Fibroblast of lung (primary cell): ENCODE measurements around the gene XPNPEP3. TPM values are rescaled to one million over a fixed set of nuclear protein-coding genes. Genes with fewer than 3 reads are reported as not detected.

Source experiments
- DNase-seq, 2 donors: peaks; one replicate each; pipeline versions ENCODE4 v3.0.0 to v3.0.0-alpha.2; 2010; ENCODE audit warnings: low read depth in 2 of 2
- H2AFZ ChIP-seq: 2 replicates; pipeline ENCODE4 v1.5.1; 2012; ENCODE audit warnings: low read length, control low read depth, inconsistent platforms
- H3K27ac ChIP-seq: 2 replicates; pipeline ENCODE4 v1.5.1; 2011; ENCODE audit warnings: low read length, control low read depth; ENCODE audit not compliant: insufficient read depth
- H3K27me3 ChIP-seq: 2 replicates; pipeline ENCODE4 v1.5.1; 2011; ENCODE audit warnings: mild to moderate bottlenecking, low read length; ENCODE audit not compliant: control insufficient read depth, insufficient read depth
- H3K36me3 ChIP-seq: 2 replicates; pipeline ENCODE4 v1.5.1; 2011; ENCODE audit warnings: low read length; ENCODE audit not compliant: control insufficient read depth, insufficient read depth
- H3K4me1 ChIP-seq: 2 replicates; pipeline ENCODE4 v1.5.1; 2011; ENCODE audit warnings: low read length; ENCODE audit not compliant: control insufficient read depth, insufficient read depth; ENCODE audit errors: extremely low read depth
- H3K4me2 ChIP-seq: 2 replicates; pipeline ENCODE4 v1.5.1; 2011; ENCODE audit warnings: low read length, control low read depth; ENCODE audit not compliant: insufficient read depth; ENCODE audit errors: extremely low read depth
- H3K4me3 ChIP-seq, 4 experiments: fragments of 200-600 bp in 1 of 4; sonication (generic) in 1 of 4; replicated peaks in 1 of 4; 2 replicates each; pipeline ENCODE4 v1.5.1; 2011 to 2016; ENCODE audit warnings: low read length in 4 of 4, low read depth in 3 of 4, mild to moderate bottlenecking in 3 of 4, control low read depth in 2 of 4, inconsistent platforms in 1 of 4, mixed read lengths in 1 of 4; ENCODE audit not compliant: insufficient read depth in 1 of 4; ENCODE audit errors: control extremely low read depth in 1 of 4
- H3K79me2 ChIP-seq: 2 replicates; pipeline ENCODE4 v1.5.1; 2012; ENCODE audit warnings: mild to moderate bottlenecking, low read length, inconsistent platforms; ENCODE audit not compliant: control insufficient read depth, insufficient read depth
- H3K9ac ChIP-seq: 2 replicates; pipeline ENCODE4 v1.5.1; 2011; ENCODE audit warnings: mild to moderate bottlenecking, low read length, control low read depth; ENCODE audit not compliant: insufficient read depth
- H3K9me3 ChIP-seq: 2 replicates; pipeline ENCODE4 v1.5.1; 2012; ENCODE audit warnings: low read depth, low read length; ENCODE audit not compliant: control insufficient read depth, insufficient read depth
- H4K20me1 ChIP-seq: 2 replicates; pipeline ENCODE4 v1.5.1; 2011; ENCODE audit warnings: low read length; ENCODE audit not compliant: control insufficient read depth, insufficient read depth; ENCODE audit errors: extremely low read depth
- EZH2 ChIP-seq: IDR thresholded peaks from 2 replicates; pipeline ENCODE4 v1.5.1; 2012; ENCODE audit warnings: low read length, control low read depth, mild to moderate bottlenecking; ENCODE audit errors: missing control alignments
- polyA plus RNA-seq, 2 donors: library from polyadenylated mRNA; depleted of rRNA in 1 of 2; stranded (reverse) in 1 of 2; unstranded in 1 of 2; fragments of >200 nt; gene quantifications; 2 replicates each; pipeline ENCODE4 v1.2.1, GENCODE V29; 2011 to 2012; ENCODE audit warnings: missing spikeins in 1 of 2
- total RNA-seq: library from RNA; depleted of rRNA; stranded (reverse); fragments of >200 nt; gene quantifications from 2 replicates; pipeline ENCODE4 v1.2.1, GENCODE V29; 2014
- TF ChIP-seq, protein P1 (sequence below), 2 donors: IDR thresholded peaks in 1 of 2; conservative IDR thresholded peaks in 1 of 2; 1 replicate in 1 of 2; 2 replicates in 1 of 2; pipeline ENCODE4 v1.5.1; 2011 to 2012; ENCODE audit warnings: low read length in 2 of 2, control low read depth in 1 of 2, inconsistent platforms in 1 of 2, low read depth in 1 of 2, mild to moderate bottlenecking in 1 of 2

XPNPEP3 gene
- total and polyA plus RNA-seq, 2 donors (not counting 1 experiment from before 2014, with no cell fraction given), result 9.1 to 15.2 TPM

DNA sequence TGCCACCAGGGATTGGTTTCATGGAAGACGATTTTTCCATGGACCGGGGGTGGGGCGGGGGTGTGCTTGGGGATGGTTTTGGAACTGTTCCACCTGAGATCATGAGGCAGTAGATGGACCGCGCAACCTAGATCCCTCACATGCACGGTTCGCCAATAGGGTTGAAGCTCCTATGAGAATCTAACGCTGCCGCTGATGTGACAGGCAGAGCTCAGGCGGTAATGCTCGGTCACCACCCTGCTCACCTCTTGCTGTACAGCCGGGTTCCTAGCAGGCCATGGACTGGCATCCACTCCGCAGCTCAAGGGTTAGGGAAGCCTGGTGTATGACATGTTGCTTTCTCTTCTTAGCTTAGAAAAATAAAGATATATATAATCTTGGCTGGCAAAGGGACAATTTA, 116.2 kb downstream of the XPNPEP3 start:
- no peaks in the 10 kb centered on the region for H3K79me2 ChIP-seq
- no peaks in the 10 kb centered on the region for H3K4me1 ChIP-seq
- no peak overlapping the region for H3K4me2 ChIP-seq
- DNase-seq, result no peak
- no peak for TF ChIP-seq EZH2
- TF ChIP-seq, protein P1, sequence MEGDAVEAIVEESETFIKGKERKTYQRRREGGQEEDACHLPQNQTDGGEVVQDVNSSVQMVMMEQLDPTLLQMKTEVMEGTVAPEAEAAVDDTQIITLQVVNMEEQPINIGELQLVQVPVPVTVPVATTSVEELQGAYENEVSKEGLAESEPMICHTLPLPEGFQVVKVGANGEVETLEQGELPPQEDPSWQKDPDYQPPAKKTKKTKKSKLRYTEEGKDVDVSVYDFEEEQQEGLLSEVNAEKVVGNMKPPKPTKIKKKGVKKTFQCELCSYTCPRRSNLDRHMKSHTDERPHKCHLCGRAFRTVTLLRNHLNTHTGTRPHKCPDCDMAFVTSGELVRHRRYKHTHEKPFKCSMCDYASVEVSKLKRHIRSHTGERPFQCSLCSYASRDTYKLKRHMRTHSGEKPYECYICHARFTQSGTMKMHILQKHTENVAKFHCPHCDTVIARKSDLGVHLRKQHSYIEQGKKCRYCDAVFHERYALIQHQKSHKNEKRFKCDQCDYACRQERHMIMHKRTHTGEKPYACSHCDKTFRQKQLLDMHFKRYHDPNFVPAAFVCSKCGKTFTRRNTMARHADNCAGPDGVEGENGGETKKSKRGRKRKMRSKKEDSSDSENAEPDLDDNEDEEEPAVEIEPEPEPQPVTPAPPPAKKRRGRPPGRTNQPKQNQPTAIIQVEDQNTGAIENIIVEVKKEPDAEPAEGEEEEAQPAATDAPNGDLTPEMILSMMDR (conservative IDR thresholded peaks at IDR 0.05 in 1 of 2, IDR thresholded peaks at IDR 0.05 in 1 of 2; ENCODE audit: low read depth in 1 of 2, low read length in 2 of 2), result no peak
- H3K27ac ChIP-seq, result no peak overlapping the region
- H3K27me3 ChIP-seq, result no peaks in the 10 kb centered on the region
- H4K20me1 ChIP-seq, result no peaks in the 10 kb centered on the region
- no peak overlapping the region for H3K9ac ChIP-seq
- no peaks in the 10 kb centered on the region for H3K9me3 ChIP-seq
- H2AFZ ChIP-seq, result no peak overlapping the region
- H3K36me3 ChIP-seq, result peaks cover 8% of the 10 kb centered on the region
- no peak overlapping the region for H3K4me3 ChIP-seq

DNA sequence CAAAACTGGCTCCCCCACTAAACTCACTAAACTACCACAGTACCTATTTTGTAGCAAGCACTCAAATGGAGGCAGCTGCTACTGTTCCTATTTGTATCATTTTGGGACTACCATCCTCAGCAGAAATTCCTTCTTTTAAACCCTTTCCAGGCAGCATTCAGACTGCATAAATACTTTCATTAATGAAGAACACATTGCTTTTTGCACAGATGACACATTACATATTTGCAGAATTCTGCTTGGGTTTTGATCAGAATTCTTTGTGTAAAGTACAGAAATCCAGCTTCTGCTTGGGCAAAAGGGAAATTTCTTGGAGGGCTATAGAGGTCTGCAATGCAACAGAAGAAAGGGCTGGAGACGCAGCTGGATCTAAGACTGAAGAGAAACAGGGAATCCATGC, 118.4 kb downstream of the XPNPEP3 start:
- Histone ChIP-seq H3K9me3 (no peaks in the 10 kb centered on the region), H3K27me3 (no peaks in the 10 kb centered on the region), H3K4me1 (no peaks in the 10 kb centered on the region), H4K20me1 (no peaks in the 10 kb centered on the region), H3K4me2 (no peak overlapping the region), H3K79me2 (no peaks in the 10 kb centered on the region), H3K27ac (no peak overlapping the region), H3K36me3 (peaks cover 4% of the 10 kb centered on the region), H3K4me3 (no peak overlapping the region), H2AFZ (no peak overlapping the region), H3K9ac (no peak overlapping the region)
- no peak for DNase-seq
- TF ChIP-seq, protein P1 (conservative IDR thresholded peaks at IDR 0.05 in 1 of 2, IDR thresholded peaks at IDR 0.05 in 1 of 2; ENCODE audit: low read depth in 1 of 2, low read length in 2 of 2), result no peak
- TF ChIP-seq EZH2, result no peak

DNA sequence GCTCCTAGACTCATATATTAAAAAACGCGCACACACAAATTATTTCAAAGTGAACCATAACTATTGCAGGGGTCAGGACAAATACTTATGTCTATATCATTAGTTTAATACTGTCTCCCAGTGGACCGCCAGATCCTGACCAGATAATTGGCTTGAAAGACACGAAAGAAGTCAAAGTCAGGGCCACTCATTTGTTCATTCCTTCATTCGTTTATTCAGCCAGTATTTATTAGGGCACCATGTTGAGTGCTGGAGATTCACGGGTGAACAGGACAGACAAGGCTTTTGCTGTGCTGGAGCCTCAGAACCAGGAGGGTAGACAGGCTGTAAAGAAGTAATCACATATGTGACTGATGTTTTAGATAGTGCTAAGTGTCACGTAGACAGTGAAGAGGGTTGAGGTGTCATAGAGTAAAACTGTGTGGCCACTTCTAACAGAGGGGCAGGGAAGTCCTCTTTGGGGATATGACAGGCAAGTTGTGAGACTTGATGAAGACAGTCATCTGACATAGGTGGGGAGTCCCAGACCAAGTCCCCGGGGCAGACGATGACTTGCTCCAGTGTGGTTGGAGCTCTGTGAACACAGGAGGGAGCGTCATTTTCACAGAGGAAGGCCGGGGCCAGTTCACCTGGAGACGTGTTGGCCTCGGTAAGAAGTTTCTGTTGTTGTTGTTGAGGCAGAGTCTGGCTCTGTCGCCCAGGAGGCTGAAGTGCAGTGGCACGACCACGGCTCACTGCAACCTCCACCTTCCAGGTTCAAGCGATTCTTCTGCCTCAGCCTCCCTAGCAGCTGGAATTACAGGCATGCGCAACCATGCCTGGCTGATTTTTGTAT, 120.1 kb downstream of the XPNPEP3 start:
- no peak overlapping the region for H3K27ac ChIP-seq
- H3K79me2 ChIP-seq, result no peaks in the 10 kb centered on the region
- no peaks in the 10 kb centered on the region for H4K20me1 ChIP-seq
- TF ChIP-seq, protein P1 (conservative IDR thresholded peaks at IDR 0.05 in 1 of 2, IDR thresholded peaks at IDR 0.05 in 1 of 2; ENCODE audit: low read depth in 1 of 2, low read length in 2 of 2), result no peak
- TF ChIP-seq EZH2, result no peak
- H3K27me3 ChIP-seq, result no peaks in the 10 kb centered on the region
- no peaks in the 10 kb centered on the region for H3K4me1 ChIP-seq
- DNase-seq, result no peak
- H3K9ac ChIP-seq, result no peak overlapping the region
- H3K9me3 ChIP-seq, result no peaks in the 10 kb centered on the region
- H2AFZ ChIP-seq, result no peak overlapping the region
- H3K4me3 ChIP-seq, result no peak overlapping the region
- H3K36me3 ChIP-seq, result peaks cover 4% of the 10 kb centered on the region
- H3K4me2 ChIP-seq, result no peak overlapping the region
